Activated CD8-positive, alpha-beta T cell treated with anti-CD3 and anti-CD28 coated beads for 36 hours (primary cell): ENCODE measurements around the gene LMF2. TPM values are rescaled to one million over a fixed set of nuclear protein-coding genes. Genes with fewer than 3 reads are reported as not detected.

ENCODE experiments used
- ATAC-seq: fragments of 200-7000 bp; cut with Tn5 transposase; one replicate; pipeline ENCODE4 v1.10.0; 2021; ENCODE audit warnings: mild to moderate bottlenecking, moderate library complexity
- CTCF ChIA-PET: fragments of 350-600 bp; sonication (Branson Sonifier 250); formaldehyde crosslinking; loops from one replicate; lab custom pipeline; 2021; ENCODE audit warnings: antibody characterized with exemption; lab: Charles Lee
- POLR2A ChIA-PET: fragments of 350-600 bp; sonication (Branson Sonifier 250); formaldehyde crosslinking; loops from one replicate; lab custom pipeline; 2021; ENCODE audit warnings: antibody characterized with exemption; lab: Charles Lee
- DNase-seq: peaks from one replicate; pipeline ENCODE4 v3.0.0-alpha.2; 2020
- H3K27ac Mint-ChIP-seq: one replicate; pipeline ENCODE4 v1.8.0; 2021; ENCODE audit warnings: mild to moderate bottlenecking, mixed read lengths
- H3K27me3 Mint-ChIP-seq: one replicate; pipeline ENCODE4 v1.8.0; 2021; ENCODE audit warnings: mixed read lengths
- H3K36me3 Mint-ChIP-seq: one replicate; pipeline ENCODE4 v1.8.0; 2021; ENCODE audit warnings: low read depth, mixed read lengths
- H3K4me1 Mint-ChIP-seq: one replicate; pipeline ENCODE4 v1.8.0; 2021; ENCODE audit warnings: low read depth, mixed read lengths
- H3K4me3 Mint-ChIP-seq: one replicate; pipeline ENCODE4 v1.8.0; 2021; ENCODE audit warnings: mild to moderate bottlenecking, moderate library complexity, mixed read lengths
- H3K9me3 Mint-ChIP-seq: one replicate; pipeline ENCODE4 v1.8.0; 2021; ENCODE audit warnings: mixed read lengths
- CTCF ChIP-seq: fragments of 200-600 bp; IDR thresholded peaks from one replicate; pipeline ENCODE4 v1.8.0; 2022; ENCODE audit warnings: antibody characterized with exemption, mild to moderate bottlenecking
- intact Hi-C: fragments of 100-400 bp; cut with micrococcal nuclease; formaldehyde crosslinking; loops from one replicate; pipeline ENCODE4 v1.10.0; 2022
- total RNA-seq, 2 experiments: library from RNA; stranded (reverse); gene quantifications; one replicate each; pipeline ENCODE4 v1.2.3, GENCODE V29; 2021

LMF2 gene
- total RNA-seq, 2 experiments from 2014 or later, result 48.0 to 48.8 TPM

GRCh38 chr22:50467773-50468440 lies 39.6 kb downstream of the LMF2 start:
- peak overlapping the region; percentile 95 for H3K27ac Mint-ChIP-seq
- POLR2A ChIA-PET, result interaction anchor here (2.4 to 5.3 kb wide), 2 partner anchors 57 to 153 kb away, joined by 7 to 38 read pairs; partner anchors contain the start of gene SCO2
- no peaks in the 10 kb centered on the region for H3K27me3 Mint-ChIP-seq
- peak overlapping the region; percentile 36 for H3K4me3 Mint-ChIP-seq
- peaks cover 14% of the 10 kb centered on the region for H3K36me3 Mint-ChIP-seq
- intact Hi-C loops, result no loop called here
- peaks cover 62% of the 10 kb centered on the region for H3K4me1 Mint-ChIP-seq
- TF ChIP-seq CTCF, result no peak
- CTCF ChIA-PET, result interaction anchor here (1.2 to 3.5 kb wide), 3 partner anchors 11 to 153 kb away, joined by 3 to 19 read pairs (median 4); no protein-coding TSS in a partner anchor
- H3K9me3 Mint-ChIP-seq, result no peaks in the 10 kb centered on the region
- no peak for DNase-seq
- no peak for ATAC-seq

DNA sequence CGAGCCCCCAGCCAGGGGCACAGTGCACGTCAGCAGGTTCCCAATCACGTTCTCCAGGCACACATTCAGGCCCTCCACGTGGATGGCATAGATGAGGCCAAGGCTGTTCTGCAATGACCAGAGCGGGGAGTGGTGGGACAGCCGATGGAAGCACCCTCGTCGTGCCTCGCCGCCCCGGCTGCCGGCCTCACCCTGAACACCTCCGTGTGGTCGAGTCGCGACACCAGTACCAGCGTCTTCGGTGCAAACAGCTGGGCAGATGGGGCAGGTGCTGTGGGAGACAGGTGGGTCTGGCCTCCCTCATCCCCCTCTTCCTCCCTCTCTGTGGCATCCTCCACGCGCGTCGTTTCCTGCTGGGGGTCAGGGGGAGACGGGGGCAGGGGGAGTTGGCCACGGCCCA lies 40.2 kb downstream of the LMF2 start:
- no peak for ATAC-seq
- ChIA-PET CTCF (interaction anchor here (1.4 to 3.5 kb wide), 2 partner anchors 31 to 154 kb away, joined by 5 to 19 read pairs; no protein-coding TSS in a partner anchor), POLR2A (interaction anchor here (1.1 to 5.3 kb wide), 4 partner anchors 22 to 154 kb away, joined by 3 to 38 read pairs (median 4); partner anchors contain the start of gene SCO2)
- peak overlapping the region; percentile 20 for H3K27ac Mint-ChIP-seq
- H3K9me3 Mint-ChIP-seq, result no peaks in the 10 kb centered on the region
- no peak overlapping the region for H3K4me3 Mint-ChIP-seq
- no peak for DNase-seq
- peaks cover 14% of the 10 kb centered on the region for H3K36me3 Mint-ChIP-seq
- no peak for TF ChIP-seq CTCF
- intact Hi-C loops, result no loop called here
- H3K4me1 Mint-ChIP-seq, result peaks cover 56% of the 10 kb centered on the region
- H3K27me3 Mint-ChIP-seq, result no peaks in the 10 kb centered on the region

- intact Hi-C loops, result no loop called here
- ATAC-seq, result no peak
- Mint-ChIP-seq H3K4me3 (no peak overlapping the region), H3K27me3 (no peaks in the 10 kb centered on the region), H3K36me3 (peaks cover 20% of the 10 kb centered on the region), H3K4me1 (peaks cover 36% of the 10 kb centered on the region), H3K27ac (no peak overlapping the region), H3K9me3 (no peaks in the 10 kb centered on the region)
- ChIA-PET POLR2A (interaction anchor here (0.6 to 1.5 kb wide), 2 partner anchors 12 to 21 kb away, joined by 3 read pairs; no protein-coding TSS in a partner anchor), CTCF (interaction anchor here (1.2 to 1.8 kb wide), 2 partner anchors 13 to 32 kb away, joined by 4 read pairs; no protein-coding TSS in a partner anchor)
- no peak for DNase-seq
- TF ChIP-seq CTCF, result no peak
These were observed 42.2 kb downstream of the LMF2 start for GRCh38 chr22:50465066-50465930.

DNA sequence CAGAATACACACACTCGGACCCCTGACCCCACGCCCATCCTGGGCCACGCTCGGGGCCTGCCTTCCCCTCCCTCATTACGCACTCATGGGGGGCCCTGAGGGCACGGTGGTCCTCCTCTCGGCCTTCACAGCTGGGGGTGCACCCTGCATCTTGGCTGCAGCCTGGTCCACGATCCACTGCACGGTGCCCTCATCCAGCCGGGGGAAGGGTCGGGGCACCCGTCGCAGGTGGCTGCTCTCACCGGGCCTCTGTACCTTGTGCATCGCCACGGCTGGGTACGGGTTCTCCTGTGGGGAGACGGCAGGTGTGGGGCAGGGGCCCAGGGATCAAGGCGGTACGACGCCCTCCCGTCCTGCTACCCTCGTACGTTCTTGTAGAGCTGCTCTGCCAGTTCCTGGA lies 43.1 kb downstream of the LMF2 start:
- peaks cover 23% of the 10 kb centered on the region for H3K36me3 Mint-ChIP-seq
- H3K27me3 Mint-ChIP-seq, result no peaks in the 10 kb centered on the region
- H3K4me3 Mint-ChIP-seq, result no peak overlapping the region
- DNase-seq (no peak), ATAC-seq (no peak)
- TF ChIP-seq CTCF, result no peak
- ChIA-PET POLR2A (interaction anchor here (0.8 kb wide), 1 partner anchor 61 kb away, joined by 3 read pairs; the partner anchor contains the start of gene SCO2), CTCF (interaction anchor here (1.8 kb wide), 1 partner anchor 33 kb away, joined by 4 read pairs; no protein-coding TSS in a partner anchor)
- no peak overlapping the region for H3K27ac Mint-ChIP-seq
- intact Hi-C loops, result no loop called here
- peaks cover 30% of the 10 kb centered on the region for H3K4me1 Mint-ChIP-seq
- H3K9me3 Mint-ChIP-seq, result no peaks in the 10 kb centered on the region
